ENCODE data around the gene TSHR. TPM values are rescaled to one million over a fixed set of nuclear protein-coding genes. Genes with fewer than 3 reads are reported as not detected.

The TSHR gene
- total RNA-seq, 3 donors from 2014 or later, result 0.24 to 0.47 TPM; not detected in 1

GRCh38 chr14:81166121-81166520 is 210.7 kb downstream of the TSHR start:
- ATAC-seq (no peak), DNase-seq (no peak)
- Mint-ChIP-seq H3K9me3 (no peaks in the 10 kb centered on the region), H3K27me3 (ENCODE audit: low read depth) (no peaks in the 10 kb centered on the region), H3K4me3 (no peak overlapping the region), H3K36me3 (ENCODE audit: insufficient read depth) (no peaks in the 10 kb centered on the region), H3K4me1 (ENCODE audit: low read depth) (peaks cover 25% of the 10 kb centered on the region)

- Mint-ChIP-seq H3K27me3 (ENCODE audit: low read depth) (no peaks in the 10 kb centered on the region), H3K4me1 (ENCODE audit: low read depth) (peaks cover 23% of the 10 kb centered on the region), H3K9me3 (no peaks in the 10 kb centered on the region), H3K4me3 (peak overlapping the region; percentile 87), H3K36me3 (ENCODE audit: insufficient read depth) (no peaks in the 10 kb centered on the region)
- no peak for ATAC-seq
- no peak for DNase-seq
Measured at GRCh38 chr14:81169267-81169666, 213.8 kb downstream of the TSHR start.

- DNase-seq (no peak), ATAC-seq (peak; percentile 8 to 15)
- Mint-ChIP-seq H3K4me3 (peak overlapping the region; percentile 87), H3K4me1 (ENCODE audit: low read depth) (peaks cover 23% of the 10 kb centered on the region), H3K27me3 (ENCODE audit: low read depth) (no peaks in the 10 kb centered on the region), H3K9me3 (no peaks in the 10 kb centered on the region), H3K36me3 (ENCODE audit: insufficient read depth) (no peaks in the 10 kb centered on the region)
Measured at GRCh38 chr14:81169711-81170103, 214.3 kb downstream of the TSHR start.

- no peaks in the 10 kb centered on the region for H3K36me3 Mint-ChIP-seq (ENCODE audit: insufficient read depth)
- peak; percentile 81 for DNase-seq
- peaks cover 22% of the 10 kb centered on the region for H3K4me1 Mint-ChIP-seq (ENCODE audit: low read depth)
- H3K4me3 Mint-ChIP-seq, result peak overlapping the region; percentile 87
- H3K27me3 Mint-ChIP-seq (ENCODE audit: low read depth), result no peaks in the 10 kb centered on the region
- no peaks in the 10 kb centered on the region for H3K9me3 Mint-ChIP-seq
- peak; percentile 99 for ATAC-seq
Measured at GRCh38 chr14:81170104-81170828, 214.8 kb downstream of the TSHR start.

- Mint-ChIP-seq H3K9me3 (no peaks in the 10 kb centered on the region), H3K4me1 (ENCODE audit: low read depth) (peaks cover 21% of the 10 kb centered on the region), H3K4me3 (peak overlapping the region; percentile 87), H3K36me3 (ENCODE audit: insufficient read depth) (no peaks in the 10 kb centered on the region), H3K27me3 (ENCODE audit: low read depth) (no peaks in the 10 kb centered on the region)
- no peak for ATAC-seq
- DNase-seq, result no peak
Measured at GRCh38 chr14:81170829-81171195, 215.4 kb downstream of the TSHR start.

GRCh38 chr14:81172353-81172752 is 216.9 kb downstream of the TSHR start:
- no peak for ATAC-seq
- Mint-ChIP-seq H3K36me3 (ENCODE audit: insufficient read depth) (peaks cover 1% of the 10 kb centered on the region), H3K4me3 (no peak overlapping the region), H3K4me1 (ENCODE audit: low read depth) (peaks cover 29% of the 10 kb centered on the region), H3K9me3 (no peaks in the 10 kb centered on the region), H3K27me3 (ENCODE audit: low read depth) (no peaks in the 10 kb centered on the region)
- no peak for DNase-seq

GRCh38 chr14:81172881-81173280 is 217.5 kb downstream of the TSHR start:
- Mint-ChIP-seq H3K36me3 (ENCODE audit: insufficient read depth) (peaks cover 1% of the 10 kb centered on the region), H3K4me1 (ENCODE audit: low read depth) (peaks cover 33% of the 10 kb centered on the region), H3K27me3 (ENCODE audit: low read depth) (no peaks in the 10 kb centered on the region), H3K9me3 (no peaks in the 10 kb centered on the region), H3K4me3 (no peak overlapping the region)
- ATAC-seq, result no peak
- no peak for DNase-seq

- Mint-ChIP-seq H3K4me3 (no peak overlapping the region), H3K27me3 (ENCODE audit: low read depth) (no peaks in the 10 kb centered on the region), H3K9me3 (no peaks in the 10 kb centered on the region), H3K4me1 (ENCODE audit: low read depth) (peaks cover 21% of the 10 kb centered on the region), H3K36me3 (ENCODE audit: insufficient read depth) (peaks cover 11% of the 10 kb centered on the region)
- ATAC-seq, result no peak
- DNase-seq, result no peak
Measured at GRCh38 chr14:81176241-81176640, 220.8 kb downstream of the TSHR start.

- ATAC-seq, result no peak
- H3K9me3 Mint-ChIP-seq, result no peaks in the 10 kb centered on the region
- peak overlapping the region; percentile 20 for H3K4me3 Mint-ChIP-seq
- peaks cover 25% of the 10 kb centered on the region for H3K4me1 Mint-ChIP-seq (ENCODE audit: low read depth)
- peaks cover 17% of the 10 kb centered on the region for H3K36me3 Mint-ChIP-seq (ENCODE audit: insufficient read depth)
- no peaks in the 10 kb centered on the region for H3K27me3 Mint-ChIP-seq (ENCODE audit: low read depth)
- no peak for DNase-seq
Measured at GRCh38 chr14:81177225-81177624, 221.8 kb downstream of the TSHR start.

GRCh38 chr14:81178063-81178462 is 222.6 kb downstream of the TSHR start:
- DNase-seq (no peak), ATAC-seq (no peak)
- peaks cover 31% of the 10 kb centered on the region for H3K4me1 Mint-ChIP-seq (ENCODE audit: low read depth)
- no peaks in the 10 kb centered on the region for H3K27me3 Mint-ChIP-seq (ENCODE audit: low read depth)
- peaks cover 22% of the 10 kb centered on the region for H3K36me3 Mint-ChIP-seq (ENCODE audit: insufficient read depth)
- H3K9me3 Mint-ChIP-seq, result no peaks in the 10 kb centered on the region
- H3K4me3 Mint-ChIP-seq, result no peak overlapping the region

GRCh38 chr14:81179631-81180030 is 224.2 kb downstream of the TSHR start:
- DNase-seq, result no peak
- no peaks in the 10 kb centered on the region for H3K27me3 Mint-ChIP-seq (ENCODE audit: low read depth)
- peaks cover 28% of the 10 kb centered on the region for H3K36me3 Mint-ChIP-seq (ENCODE audit: insufficient read depth)
- no peak for ATAC-seq
- no peaks in the 10 kb centered on the region for H3K9me3 Mint-ChIP-seq
- peaks cover 36% of the 10 kb centered on the region for H3K4me1 Mint-ChIP-seq (ENCODE audit: low read depth)
- H3K4me3 Mint-ChIP-seq, result no peak overlapping the region

GRCh38 chr14:81187832-81188522 is 232.6 kb downstream of the TSHR start:
- Mint-ChIP-seq H3K4me1 (ENCODE audit: low read depth) (peaks cover 43% of the 10 kb centered on the region), H3K36me3 (ENCODE audit: insufficient read depth) (peaks cover 30% of the 10 kb centered on the region)

GRCh38 chr14:81192594-81192993 is 237.2 kb downstream of the TSHR start:
- Mint-ChIP-seq H3K4me1 (ENCODE audit: low read depth) (peaks cover 45% of the 10 kb centered on the region), H3K9me3 (no peaks in the 10 kb centered on the region), H3K4me3 (peak overlapping the region; percentile 67), H3K36me3 (ENCODE audit: insufficient read depth) (peaks cover 38% of the 10 kb centered on the region), H3K27me3 (ENCODE audit: low read depth) (no peaks in the 10 kb centered on the region)
- ATAC-seq (peak in 1 of 2 donors; percentile 38), DNase-seq (no peak)

More at GRCh38 chr14:81187832-81188522, 232.6 kb downstream of the TSHR start:
- ATAC-seq (peak; percentile 51 to 78), DNase-seq (no peak)
- no peak overlapping the region for H3K4me3 Mint-ChIP-seq
- H3K27me3 Mint-ChIP-seq (ENCODE audit: low read depth), result no peaks in the 10 kb centered on the region
- no peaks in the 10 kb centered on the region for H3K9me3 Mint-ChIP-seq

GRCh38 chr14:81193924-81194633 is 238.7 kb downstream of the TSHR start:
- Mint-ChIP-seq H3K4me1 (ENCODE audit: low read depth) (peaks cover 36% of the 10 kb centered on the region), H3K27me3 (ENCODE audit: low read depth) (no peaks in the 10 kb centered on the region), H3K9me3 (no peaks in the 10 kb centered on the region), H3K36me3 (ENCODE audit: insufficient read depth) (peaks cover 35% of the 10 kb centered on the region), H3K4me3 (no peak overlapping the region)
- DNase-seq (no peak), ATAC-seq (peak; percentile 71 to 80)
